ENCODE results near the gene KMT2C.

- TF ChIP-seq CTCF (IDR thresholded peaks at IDR 0.05; ENCODE audit: low read length): no peak
- no peak for TF ChIP-seq EZH2 (IDR thresholded peaks at IDR 0.05; ENCODE audit: borderline replicate concordance, low read length)
Measured at GRCh38 chr7:152161171-152161570, 274.6 kb downstream of the KMT2C start.
